ENCODE data around the gene ATXN1. TPM values are rescaled to one million over a fixed set of nuclear protein-coding genes. Genes with fewer than 3 reads are reported as not detected.

Gene ATXN1
- total and polyA plus RNA-seq, 2 of the 8 experiments (the other 6 are each of a cell fraction or from before 2014, with no cell fraction given), result 1.6 to 4.0 TPM

- TF ChIP-seq CHD7 (IDR thresholded peaks at IDR 0.05; ENCODE audit: insufficient replicate concordance, low read length) (no peak), FOSL1 (IDR thresholded peaks at IDR 0.05; ENCODE audit: insufficient read depth, low read depth, low read length) (no peak), CBX5 (IDR thresholded peaks at IDR 0.05; ENCODE audit: low read depth, low read length) (no peak), CBX8 (IDR thresholded peaks at IDR 0.05; ENCODE audit: borderline replicate concordance, low read depth, low read length) (no peak), RAD21 (IDR thresholded peaks at IDR 0.05 in 1 of 2, conservative IDR thresholded peaks at IDR 0.05 in 1 of 2; ENCODE audit: low read depth in 2 of 2, low read length in 2 of 2) (no peak)
Measured at GRCh38 chr6:16746401-16746800, 14.9 kb downstream of the ATXN1 start (continued).
